Ishikawa (cell line): ENCODE results near the gene VN1R2.
"Not testable (repeated sequence)": the region's sequence is repeated elsewhere in the genome, so short reads cannot be mapped to it uniquely, and the experiment has no call there.

ENCODE experiments used
- CEBPB ChIP-seq: IDR thresholded peaks from 2 replicates; pipeline ENCODE4 v1.6.1; 2012
- CREB1 ChIP-seq: IDR thresholded peaks from 2 replicates; pipeline ENCODE4 v1.6.1; 2012; ENCODE audit warnings: low read depth
- EGR1 ChIP-seq: IDR thresholded peaks from 2 replicates; pipeline ENCODE4 v1.6.1; 2012
- EP300 ChIP-seq: IDR thresholded peaks from 2 replicates; pipeline ENCODE4 v1.6.1; 2012; ENCODE audit warnings: borderline replicate concordance
- FOXM1 ChIP-seq: IDR thresholded peaks from 2 replicates; pipeline ENCODE4 v1.6.1; 2012; ENCODE audit warnings: low read depth, borderline replicate concordance
- MAX ChIP-seq: IDR thresholded peaks from 2 replicates; pipeline ENCODE4 v1.6.1; 2012
- NFIC ChIP-seq: IDR thresholded peaks from 2 replicates; pipeline ENCODE4 v1.6.1; 2012
- RAD21 ChIP-seq: IDR thresholded peaks from 2 replicates; pipeline ENCODE4 v1.6.1; 2012; ENCODE audit warnings: low read depth
- REST ChIP-seq: IDR thresholded peaks from 2 replicates; pipeline ENCODE4 v1.6.1; 2012; ENCODE audit warnings: low read depth, mild to moderate bottlenecking
- TAF1 ChIP-seq: IDR thresholded peaks from 2 replicates; pipeline ENCODE4 v1.6.1; 2012; ENCODE audit warnings: low read depth, mild to moderate bottlenecking
- TCF12 ChIP-seq: IDR thresholded peaks from 2 replicates; pipeline ENCODE4 v1.6.1; 2012; ENCODE audit warnings: low read depth
- TEAD4 ChIP-seq: IDR thresholded peaks from 2 replicates; pipeline ENCODE4 v1.6.1; 2012
- USF1 ChIP-seq: IDR thresholded peaks from 2 replicates; pipeline ENCODE4 v1.6.1; 2012
- YY1 ChIP-seq: IDR thresholded peaks from 2 replicates; pipeline ENCODE4 v1.6.1; 2012; ENCODE audit warnings: low read depth
- ZBTB7A ChIP-seq: IDR thresholded peaks from 2 replicates; pipeline ENCODE4 v1.6.1; 2012; ENCODE audit warnings: low read depth

Gene VN1R2

GRCh38 chr19:53257715-53258342, at the start of gene VN1R2:
Gene VN1R2 (plus strand): TSS chr19:53258292. CDS start chr19:53258376, 84 bp downstream.
- TF ChIP-seq ZBTB7A, EP300, RAD21: not testable (repeated sequence)

GRCh38 chr19:53212703-53213320, 45.3 kb upstream of the VN1R2 start:
- no peak for TF ChIP-seq EP300
- no peak for TF ChIP-seq TEAD4
- no peak for TF ChIP-seq REST
- no peak for TF ChIP-seq CEBPB
- no peak for TF ChIP-seq ZBTB7A
- TF ChIP-seq CREB1, result no peak
- no peak for TF ChIP-seq TAF1
- no peak for TF ChIP-seq FOXM1
- no peak for TF ChIP-seq RAD21
- TF ChIP-seq YY1, result no peak
- TF ChIP-seq TCF12, result no peak
- TF ChIP-seq EGR1, result no peak
- no peak for TF ChIP-seq USF1
- TF ChIP-seq NFIC, result no peak
- TF ChIP-seq MAX, result no peak

GRCh38 chr19:53224606-53225005, 33.5 kb upstream of the VN1R2 start:
- TF ChIP-seq EP300 (no peak), TCF12 (no peak), EGR1 (no peak), REST (no peak), NFIC (no peak), TAF1 (no peak), MAX (no peak), CEBPB (no peak), USF1 (no peak)

- no peak for TF ChIP-seq ZBTB7A
- no peak for TF ChIP-seq NFIC
Observed at GRCh38 chr19:53237114-53237777, 20.8 kb upstream of the VN1R2 start.

GRCh38 chr19:53246498-53246897, 11.6 kb upstream of the VN1R2 start:
- no peak for TF ChIP-seq YY1
- no peak for TF ChIP-seq REST
- no peak for TF ChIP-seq USF1
- TF ChIP-seq NFIC, result no peak
- TF ChIP-seq TCF12, result no peak
- no peak for TF ChIP-seq CEBPB
- no peak for TF ChIP-seq ZBTB7A
- no peak for TF ChIP-seq MAX
- no peak for TF ChIP-seq CREB1
- no peak for TF ChIP-seq FOXM1
- TF ChIP-seq RAD21, result no peak
- TF ChIP-seq EP300, result no peak
- TF ChIP-seq EGR1, result no peak
- TF ChIP-seq TEAD4, result no peak
- TF ChIP-seq TAF1, result no peak
